NCI-H2029 (cell line): ENCODE results near the gene OR4E1.
"Not testable (repeated sequence)": the region's sequence is repeated elsewhere in the genome, so short reads cannot be mapped to it uniquely, and the experiment has no call there.

Experiments
- DNase-seq: peaks from one replicate; lab custom pipeline; 2025; lab: John Stamatoyannopoulos, UW

The OR4E1 gene

GRCh38 chr14:21653331-21653885 is 20.2 kb downstream of the OR4E1 start, which contains the start of gene OR4E2:
TSS of gene OR4E2 (plus strand) at chr14:21653835. CDS start at chr14:21665083, 11,248 bp downstream.
- DNase-seq = no peak

- no peak for DNase-seq
Measured at GRCh38 chr14:21652209-21652808, 21.3 kb downstream of the OR4E1 start.

GRCh38 chr14:21647380-21647779 is 26.2 kb downstream of the OR4E1 start:
- DNase-seq = no peak

GRCh38 chr14:21643407-21643806 is 30.2 kb downstream of the OR4E1 start:
- no peak for DNase-seq

- no peak for DNase-seq
Measured at GRCh38 chr14:21642683-21643082, 30.9 kb downstream of the OR4E1 start.

- no peak for DNase-seq
Measured at GRCh38 chr14:21634840-21635239, 38.8 kb downstream of the OR4E1 start, which contains the start of gene OR10G2. TSS of gene OR10G2 (minus strand) at chr14:21634940. CDS start at chr14:21634842, 98 bp downstream.

- peak; percentile 7 for DNase-seq
Measured at GRCh38 chr14:21631084-21631483, 42.5 kb downstream of the OR4E1 start.

- DNase-seq = not testable (repeated sequence)
Measured at GRCh38 chr14:21630503-21630902, 43.1 kb downstream of the OR4E1 start.

GRCh38 chr14:21626491-21627230 is 47.0 kb downstream of the OR4E1 start:
- DNase-seq = no peak
